BE2C (cell line): ENCODE results near the gene FOXJ3.

ENCODE experiments used
- DNase-seq: peaks from one replicate; pipeline ENCODE4 v3.0.0-alpha.2; 2020
- H3K27me3 ChIP-seq: fragments of 250-450 bp; sonication (Bioruptor Pico); 2 replicates; pipeline ENCODE4 v1.5.1; 2020; ENCODE audit warnings: mild to moderate bottlenecking
- H3K36me3 ChIP-seq: fragments of 250-450 bp; sonication (Bioruptor Pico); 2 replicates; pipeline ENCODE4 v1.5.1; 2020; ENCODE audit warnings: mild to moderate bottlenecking
- H3K4me1 ChIP-seq: fragments of 250-450 bp; sonication (Bioruptor Pico); 2 replicates; pipeline ENCODE4 v1.5.1; 2020
- H3K4me3 ChIP-seq: 2 replicates; pipeline ENCODE4 v1.5.1; 2011; ENCODE audit warnings: low read depth, low read length
- H3K9me3 ChIP-seq: fragments of 250-450 bp; sonication (Bioruptor Pico); 2 replicates; pipeline ENCODE4 v1.5.1; 2020
- CTCF ChIP-seq: IDR thresholded peaks from 2 replicates; pipeline ENCODE4 v1.5.1; 2012; ENCODE audit warnings: mild to moderate bottlenecking, low read depth, low read length

FOXJ3 gene

GRCh38 chr1:42279055-42279454, 56.0 kb downstream of the FOXJ3 start:
- Histone ChIP-seq H3K4me1 (no peaks in the 10 kb centered on the region), H3K27me3 (no peaks in the 10 kb centered on the region), H3K36me3 (no peaks in the 10 kb centered on the region), H3K9me3 (no peaks in the 10 kb centered on the region), H3K4me3 (no peak overlapping the region)
- TF ChIP-seq CTCF = no peak
- DNase-seq = no peak

- no peaks in the 10 kb centered on the region for H3K36me3 ChIP-seq
- no peaks in the 10 kb centered on the region for H3K9me3 ChIP-seq
- no peak for TF ChIP-seq CTCF
- DNase-seq = no peak
- H3K27me3 ChIP-seq = no peaks in the 10 kb centered on the region
- H3K4me1 ChIP-seq = no peaks in the 10 kb centered on the region
- H3K4me3 ChIP-seq = no peak overlapping the region
These were observed 62.1 kb downstream of the FOXJ3 start for GRCh38 chr1:42272920-42273319.

DNA sequence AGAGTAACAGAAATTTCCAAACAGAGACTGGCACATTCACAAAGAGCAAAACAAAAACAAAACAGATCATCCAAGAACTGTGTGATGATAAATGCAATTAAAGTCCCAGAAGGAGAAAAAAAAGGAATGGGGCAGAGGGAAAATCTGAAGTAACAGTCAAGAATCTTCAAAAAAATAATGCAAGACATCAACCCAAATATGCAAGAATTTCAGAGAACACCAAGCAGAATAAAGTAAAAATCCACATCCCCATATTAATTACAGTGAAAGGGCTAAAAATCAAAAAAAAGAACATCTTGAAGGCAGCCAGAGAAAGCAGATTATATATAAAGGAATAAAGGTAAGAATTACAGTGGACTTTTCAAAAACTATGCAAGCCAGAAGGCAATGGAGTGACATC, 67.1 kb downstream of the FOXJ3 start:
- no peak for DNase-seq

DNA sequence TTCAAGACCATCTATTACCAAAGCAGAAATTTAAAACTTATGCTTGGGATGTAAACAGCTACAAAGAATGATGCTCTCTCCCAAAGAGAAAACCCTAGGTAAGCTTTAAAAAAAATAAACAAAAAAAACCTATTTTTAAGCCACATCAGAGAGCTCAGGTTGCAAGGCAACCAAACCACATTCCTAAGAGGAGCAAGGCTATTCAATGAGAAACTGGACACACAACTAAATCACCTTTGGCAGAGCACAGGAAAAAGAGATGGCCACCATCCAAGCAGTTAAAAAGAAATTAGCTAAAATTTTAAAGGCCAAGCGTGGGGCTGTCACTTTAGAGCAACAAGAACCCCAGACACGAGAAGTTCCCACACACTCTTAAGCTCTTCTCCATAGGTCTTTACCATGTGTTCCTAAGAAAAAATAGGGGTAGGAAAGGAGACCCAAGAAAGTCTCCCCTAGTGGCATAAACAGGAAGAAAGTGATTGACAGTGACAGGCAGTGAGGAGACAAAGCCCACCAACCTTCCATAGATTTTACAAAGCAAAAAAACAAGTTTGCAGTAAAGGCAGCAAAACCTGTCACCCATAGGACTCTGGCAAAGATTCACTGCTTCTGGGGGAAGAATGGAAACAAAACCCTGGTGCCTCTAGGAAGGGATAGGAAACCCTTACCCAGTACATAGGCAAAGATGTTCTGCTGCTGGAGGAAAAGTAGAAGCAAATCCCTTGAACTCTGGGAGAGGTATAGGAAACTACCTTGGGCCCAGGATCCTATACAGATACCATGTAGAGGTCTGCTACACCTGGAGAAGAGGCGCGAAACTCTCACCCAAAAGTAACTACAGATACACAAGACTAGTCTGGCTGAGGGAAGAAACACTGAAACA, 68.5 kb downstream of the FOXJ3 start:
- Histone ChIP-seq H3K27me3 (no peaks in the 10 kb centered on the region), H3K4me3 (no peak overlapping the region), H3K4me1 (no peaks in the 10 kb centered on the region), H3K36me3 (no peaks in the 10 kb centered on the region), H3K9me3 (no peaks in the 10 kb centered on the region)
- TF ChIP-seq CTCF = no peak
- no peak for DNase-seq

More for the DNA sequence above, 67.1 kb downstream of the FOXJ3 start:
- Histone ChIP-seq H3K4me1 (no peaks in the 10 kb centered on the region), H3K27me3 (no peaks in the 10 kb centered on the region), H3K36me3 (no peaks in the 10 kb centered on the region), H3K4me3 (no peak overlapping the region), H3K9me3 (no peaks in the 10 kb centered on the region)
- no peak for TF ChIP-seq CTCF

DNA sequence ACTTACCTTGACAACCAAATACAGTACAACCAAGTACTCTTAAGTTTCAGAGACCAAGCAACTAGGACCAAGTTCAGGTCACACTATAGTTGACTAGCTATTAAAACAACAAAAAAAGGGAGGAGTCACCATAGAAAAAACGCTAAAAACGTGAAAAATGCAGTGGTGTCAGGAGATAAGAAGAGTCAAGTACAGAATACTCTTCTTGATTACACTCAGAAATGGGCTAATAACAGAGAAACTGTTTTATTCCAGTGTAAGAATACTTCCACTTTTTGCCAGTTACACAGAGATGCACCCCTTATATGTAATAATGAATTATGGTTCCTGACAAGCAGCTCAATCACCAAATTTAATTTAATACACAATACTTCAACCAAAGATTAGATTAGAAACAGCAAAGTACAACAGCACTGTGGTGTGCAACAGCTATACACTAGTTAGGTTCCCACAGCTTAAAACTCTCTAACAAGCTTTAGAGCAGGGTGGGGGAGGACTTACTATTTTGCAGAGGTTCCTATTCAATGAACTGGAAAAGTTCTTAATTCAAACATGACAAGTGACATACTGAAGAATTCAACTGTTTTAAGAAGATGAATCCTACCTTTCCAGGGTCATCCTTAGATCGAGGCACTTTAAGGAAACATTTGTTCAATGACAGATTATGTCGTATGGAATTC, 70.4 kb downstream of the FOXJ3 start:
- no peak for TF ChIP-seq CTCF
- Histone ChIP-seq H3K9me3 (no peaks in the 10 kb centered on the region), H3K4me1 (no peaks in the 10 kb centered on the region), H3K27me3 (no peaks in the 10 kb centered on the region), H3K4me3 (no peak overlapping the region), H3K36me3 (no peaks in the 10 kb centered on the region)
- DNase-seq = no peak

GRCh38 chr1:42263019-42263418, 72.0 kb downstream of the FOXJ3 start:
- Histone ChIP-seq H3K4me3 (no peak overlapping the region), H3K4me1 (no peaks in the 10 kb centered on the region), H3K36me3 (no peaks in the 10 kb centered on the region), H3K9me3 (no peaks in the 10 kb centered on the region), H3K27me3 (no peaks in the 10 kb centered on the region)
- TF ChIP-seq CTCF = no peak
- DNase-seq = no peak
